NCI-H524 treated with DMSO at 0.1 percent for 48 hours (cell line): ENCODE results near the gene KIF19.
A peak's percentile ranks its signal among the peaks of the same experiment; 100 is the strongest.

Experiments used
- DNase-seq: peaks from one replicate; lab custom pipeline; 2025; lab: John Stamatoyannopoulos, UW

Gene KIF19

GRCh38 chr17:74342224-74342623, 16.2 kb downstream of the KIF19 start:
- peak; percentile 100 for DNase-seq

GRCh38 chr17:74343121-74343520, 17.1 kb downstream of the KIF19 start:
- DNase-seq = no peak

- peak; percentile 90 for DNase-seq
Observed at GRCh38 chr17:74343526-74344284, 17.7 kb downstream of the KIF19 start.

- no peak for DNase-seq
Observed at GRCh38 chr17:74344658-74345057, 18.6 kb downstream of the KIF19 start.

- DNase-seq = no peak
Observed at GRCh38 chr17:74345433-74346241, 19.6 kb downstream of the KIF19 start.

- no peak for DNase-seq
Observed at GRCh38 chr17:74347646-74348045, 21.6 kb downstream of the KIF19 start.

- DNase-seq = no peak
Observed at GRCh38 chr17:74349120-74349519, 23.1 kb downstream of the KIF19 start.

GRCh38 chr17:74350486-74350885, 24.5 kb downstream of the KIF19 start:
- no peak for DNase-seq

- DNase-seq = no peak
Observed at GRCh38 chr17:74351552-74352210, 25.7 kb downstream of the KIF19 start.

- DNase-seq = peak; percentile 99
Observed at GRCh38 chr17:74353446-74354060, 27.5 kb downstream of the KIF19 start.

GRCh38 chr17:74354123-74354522, 28.1 kb downstream of the KIF19 start:
- no peak for DNase-seq

GRCh38 chr17:74354561-74354960, 28.5 kb downstream of the KIF19 start:
- DNase-seq = no peak

- DNase-seq = no peak
Observed at GRCh38 chr17:74355065-74355464, 29.0 kb downstream of the KIF19 start.

GRCh38 chr17:74356646-74357465, 30.8 kb downstream of the KIF19 start:
- DNase-seq = no peak

- DNase-seq = no peak
Observed at GRCh38 chr17:74357466-74357809, 31.4 kb downstream of the KIF19 start.

GRCh38 chr17:74358697-74359096, 32.7 kb downstream of the KIF19 start:
- no peak for DNase-seq

GRCh38 chr17:74359916-74360315, 33.9 kb downstream of the KIF19 start:
- DNase-seq = no peak

- DNase-seq = no peak
Observed at GRCh38 chr17:74360899-74361229, 34.8 kb downstream of the KIF19 start.

GRCh38 chr17:74361230-74362068, 35.4 kb downstream of the KIF19 start, which contains the start of gene BTBD17:
BTBD17 (minus strand) TSS chr17:74361868; CDS start chr17:74361819, 49 bp downstream.
- peak; percentile 98 for DNase-seq

- no peak for DNase-seq
Observed at GRCh38 chr17:74362069-74362405, 36.0 kb downstream of the KIF19 start.
